OCI-LY7 (cell line): ENCODE measurements around the gene LAMA2. TPM values are rescaled to one million over a fixed set of nuclear protein-coding genes. Genes with fewer than 3 reads are reported as not detected.

ENCODE experiments used
- BruUV-seq: library from RNA; stranded (reverse); fragments of 400-500 nt; replicated peaks from 2 replicates; lab custom pipeline; 2021; lab: Mats Ljungman, UMichigan
- CTCF ChIA-PET: fragments of 300-600 bp; sonication (Branson Sonifier 250); formaldehyde crosslinking; loops from one replicate; lab custom pipeline; 2022; ENCODE audit warnings: antibody characterized with exemption; ENCODE audit not compliant: unreplicated experiment; lab: Charles Lee
- POLR2A ChIA-PET: fragments of 300-600 bp; sonication (Branson Sonifier 250); formaldehyde crosslinking; loops from one replicate; lab custom pipeline; 2022; ENCODE audit warnings: antibody characterized with exemption; lab: Charles Lee
- DNase-seq: peaks from one replicate; pipeline ENCODE4 v3.0.0-alpha.2; 2015; ENCODE audit warnings: low spot score
- H2AFZ ChIP-seq: fragments of 200-600 bp; sonication (generic), shearing (Covaris generic); 2 replicates; pipeline ENCODE4 v1.6.1; 2014; ENCODE audit warnings: mild to moderate bottlenecking, antibody characterized with exemption, low read length, moderate library complexity
- H3K27ac ChIP-seq: fragments of 200-600 bp; sonication (generic); 2 replicates; pipeline ENCODE4 v1.5.1; 2014; ENCODE audit warnings: mixed run types, low read depth, mild to moderate bottlenecking, moderate library complexity, low read length, inconsistent platforms; ENCODE audit not compliant: poor library complexity, severe bottlenecking
- H3K36me3 ChIP-seq: fragments of 200-600 bp; sonication (generic); 2 replicates; pipeline ENCODE4 v1.6.1; 2014; ENCODE audit warnings: mild to moderate bottlenecking, antibody characterized with exemption, low read length, moderate library complexity, mixed read lengths; ENCODE audit not compliant: insufficient read depth
- H3K4me1 ChIP-seq: fragments of 200-600 bp; sonication (generic); 2 replicates; pipeline ENCODE4 v1.5.1; 2014; ENCODE audit warnings: mild to moderate bottlenecking, low read length; ENCODE audit not compliant: insufficient read depth, poor library complexity, severe bottlenecking
- H3K4me2 ChIP-seq: fragments of 200-600 bp; sonication (generic); 2 replicates; pipeline ENCODE4 v1.6.1; 2014; ENCODE audit warnings: mild to moderate bottlenecking, low read length
- H3K4me3 ChIP-seq: fragments of 200-600 bp; sonication (generic); 2 replicates; pipeline ENCODE4 v1.5.1; 2014; ENCODE audit warnings: mild to moderate bottlenecking, low read depth, low read length; ENCODE audit not compliant: poor library complexity, severe bottlenecking
- H3K79me2 ChIP-seq: fragments of 200-600 bp; sonication (generic); 2 replicates; pipeline ENCODE4 v1.6.1; 2016; ENCODE audit warnings: low read depth, mild to moderate bottlenecking, low read length, moderate library complexity, mixed read lengths; ENCODE audit not compliant: insufficient read depth
- H3K9me2 ChIP-seq: fragments of 200-600 bp; sonication (generic); 2 replicates; pipeline ENCODE4 v1.6.1; 2016; ENCODE audit warnings: mild to moderate bottlenecking, low read length, mixed read lengths; ENCODE audit not compliant: insufficient read depth
- H3K9me3 ChIP-seq: fragments of 200-600 bp; sonication (generic); 2 replicates; pipeline ENCODE4 v1.6.1; 2014; ENCODE audit warnings: mild to moderate bottlenecking, mixed run types, low read length, mixed read lengths
- H4K20me1 ChIP-seq: fragments of 200-600 bp; sonication (generic); 2 replicates; pipeline ENCODE4 v1.6.1; 2014; ENCODE audit warnings: mild to moderate bottlenecking, antibody characterized with exemption, low read length, moderate library complexity, mixed read lengths; ENCODE audit not compliant: insufficient read depth
- CTCF ChIP-seq: fragments of 200-600 bp; sonication (generic); conservative IDR thresholded peaks from 2 replicates; pipeline ENCODE4 v1.5.1; 2014; ENCODE audit warnings: mild to moderate bottlenecking, antibody characterized with exemption, low read length, moderate library complexity, mixed read lengths
- EZH2phosphoT487 ChIP-seq: fragments of 200-600 bp; sonication (generic); IDR thresholded peaks from 2 replicates; pipeline ENCODE4 v1.6.1; 2018; ENCODE audit warnings: low read depth, borderline replicate concordance, mild to moderate bottlenecking, mixed run types, antibody characterized with exemption, low read length, moderate library complexity, mixed read lengths
- intact Hi-C: fragments of 100-400 bp; cut with micrococcal nuclease; formaldehyde crosslinking; loops from one replicate; pipeline ENCODE4 v1.10.0; 2022; ENCODE audit not compliant: unreplicated experiment
- total RNA-seq, 2 experiments: library from RNA; depleted of rRNA in 1 of 2; stranded (reverse); fragments of >200 nt in 1 of 2; shearing (Covaris generic) in 1 of 2; gene quantifications; 2 replicates each; pipeline ENCODE4 v1.2.3, GENCODE V29; 2014 to 2022

Gene LAMA2
- total RNA-seq, 2 experiments from 2014 or later = not detected

GRCh38 chr6:128870746-128871145 is 12.2 kb upstream of the LAMA2 start:
- CTCF ChIA-PET = no interaction called here

GRCh38 chr6:128874863-128875262 is 8.1 kb upstream of the LAMA2 start:
- no peaks in the 10 kb centered on the region for H3K4me1 ChIP-seq
- no peaks in the 10 kb centered on the region for H3K79me2 ChIP-seq
- no peak overlapping the region for H3K4me2 ChIP-seq
- H3K36me3 ChIP-seq = no peaks in the 10 kb centered on the region
- no peak overlapping the region for H2AFZ ChIP-seq
- CTCF ChIA-PET = no interaction called here
- BruUV-seq = no TSS peak
- DNase-seq = no peak
- no peaks in the 10 kb centered on the region for H3K9me2 ChIP-seq
- POLR2A ChIA-PET = no interaction called here
- TF ChIP-seq CTCF (no peak), EZH2phosphoT487 (no peak)
- no peak overlapping the region for H3K4me3 ChIP-seq
- no peaks in the 10 kb centered on the region for H4K20me1 ChIP-seq
- intact Hi-C loops = no loop called here
- no peaks in the 10 kb centered on the region for H3K9me3 ChIP-seq
- H3K27ac ChIP-seq = no peak overlapping the region

More at GRCh38 chr6:128870746-128871145, 12.2 kb upstream of the LAMA2 start:
- H3K4me3 ChIP-seq = no peak overlapping the region
- no peak overlapping the region for H2AFZ ChIP-seq
- TF ChIP-seq CTCF = no peak
- no peak for TF ChIP-seq EZH2phosphoT487
- no peaks in the 10 kb centered on the region for H3K9me3 ChIP-seq
- no peak overlapping the region for H3K27ac ChIP-seq
- DNase-seq = no peak
- no peaks in the 10 kb centered on the region for H4K20me1 ChIP-seq
- no peak overlapping the region for H3K4me2 ChIP-seq
- POLR2A ChIA-PET = interaction anchor here (0.5 kb wide), 1 partner anchor 96 kb away, joined by 3 read pairs; no protein-coding TSS in a partner anchor
- BruUV-seq = no TSS peak
- no peaks in the 10 kb centered on the region for H3K9me2 ChIP-seq
- H3K36me3 ChIP-seq = no peaks in the 10 kb centered on the region
- intact Hi-C loops = no loop called here
- H3K4me1 ChIP-seq = no peaks in the 10 kb centered on the region
- no peaks in the 10 kb centered on the region for H3K79me2 ChIP-seq

GRCh38 chr6:128882560-128882959 is 378 bp upstream of the LAMA2 start:
- BruUV-seq = no TSS peak
- Histone ChIP-seq H4K20me1 (no peaks in the 10 kb centered on the region), H3K9me2 (no peaks in the 10 kb centered on the region), H3K4me3 (no peak overlapping the region), H3K36me3 (no peaks in the 10 kb centered on the region), H3K4me1 (no peaks in the 10 kb centered on the region), H3K27ac (no peak overlapping the region), H3K79me2 (no peaks in the 10 kb centered on the region), H3K9me3 (no peaks in the 10 kb centered on the region), H3K4me2 (no peak overlapping the region), H2AFZ (no peak overlapping the region)
- ChIA-PET CTCF (no interaction called here), POLR2A (no interaction called here)
- intact Hi-C loops = no loop called here
- TF ChIP-seq EZH2phosphoT487 = no peak
- TF ChIP-seq CTCF = no peak
- DNase-seq = no peak
